Stimulated activated CD4-positive, alpha-beta T cell treated with anti-CD3 and anti-CD28 coated beads, Interleukin-12 subunit alpha, Interleukin-12 subunit beta, amount 100 ng/mL, for 24 hours (primary cell): ENCODE data around the gene MRPS5.
"Not testable (repeated sequence)": the region's sequence is repeated elsewhere in the genome, so short reads cannot be mapped to it uniquely, and the experiment has no call there.

Source experiments
- DNase-seq, 2 experiments: peaks; one replicate each; pipeline ENCODE4 v3.0.0-alpha.2; 2020; ENCODE audit warnings: low read depth in 2 of 2

Gene MRPS5

GRCh38 chr2:95121407-95122196 lies at the start of gene MRPS5:
Gene MRPS5, minus strand, starts transcription at chr2:95121808. Its CDS starts 17 bp downstream, at chr2:95121791.
- DNase-seq: peak; percentile 78 to 90

- DNase-seq: no peak
Measured at GRCh38 chr2:95166065-95166763, 44.6 kb upstream of the MRPS5 start.

DNA sequence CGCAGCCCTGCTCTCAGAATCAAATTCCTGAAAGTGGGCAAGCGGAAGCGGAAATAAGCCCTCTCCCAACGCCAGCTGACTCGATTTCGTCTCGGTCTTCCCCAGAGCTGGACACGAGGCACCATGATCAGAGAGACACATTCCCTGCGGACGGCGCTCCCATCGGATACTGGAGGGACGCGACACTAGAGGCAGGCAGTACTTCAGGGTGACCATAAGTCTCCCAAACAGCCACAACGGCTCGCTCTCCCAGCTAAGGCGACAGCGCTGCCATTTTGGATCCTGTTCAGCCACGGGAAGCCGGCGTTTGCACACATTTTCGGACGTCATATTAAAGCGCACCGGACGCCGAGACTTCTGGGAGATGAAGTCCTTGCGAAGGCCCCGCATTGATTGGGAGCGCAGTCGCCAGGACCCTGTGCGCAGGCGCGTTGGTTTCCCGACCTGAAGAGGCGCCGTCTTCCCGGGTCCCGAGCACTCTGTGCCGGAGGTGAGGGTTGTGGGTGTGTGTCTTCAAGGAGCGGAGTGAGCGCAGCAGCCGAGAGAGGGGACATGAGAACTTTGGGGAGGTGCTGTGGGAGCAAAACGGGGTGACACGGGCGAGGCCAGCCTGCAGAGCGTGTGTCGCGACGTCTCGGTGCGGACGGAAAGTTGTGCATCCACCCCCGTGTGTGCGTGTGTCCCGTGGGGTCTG lies 43.9 kb upstream of the MRPS5 start, which contains the start of gene ZNF2:
ZNF2 (plus strand) TSS at position 439 of the 694 bp plus-strand sequence. CDS start 10,418 bp downstream, outside the sequence.
- DNase-seq: peak; percentile 96 to 98

- DNase-seq: no peak
Measured at GRCh38 chr2:95165030-95165370, 43.4 kb upstream of the MRPS5 start.

- peak; percentile 43 to 60 for DNase-seq
Measured at GRCh38 chr2:95159690-95160449, 38.3 kb upstream of the MRPS5 start, which contains the start of gene ZNF514. Gene ZNF514, minus strand, starts transcription at chr2:95159848. Its CDS starts 6,595 bp downstream, at chr2:95153253.

- peak in 1 of 2 experiments; percentile 8 for DNase-seq
Measured at GRCh38 chr2:95158891-95159619, 37.4 kb upstream of the MRPS5 start.

GRCh38 chr2:95158441-95158840 lies 36.8 kb upstream of the MRPS5 start:
- no peak for DNase-seq

DNA sequence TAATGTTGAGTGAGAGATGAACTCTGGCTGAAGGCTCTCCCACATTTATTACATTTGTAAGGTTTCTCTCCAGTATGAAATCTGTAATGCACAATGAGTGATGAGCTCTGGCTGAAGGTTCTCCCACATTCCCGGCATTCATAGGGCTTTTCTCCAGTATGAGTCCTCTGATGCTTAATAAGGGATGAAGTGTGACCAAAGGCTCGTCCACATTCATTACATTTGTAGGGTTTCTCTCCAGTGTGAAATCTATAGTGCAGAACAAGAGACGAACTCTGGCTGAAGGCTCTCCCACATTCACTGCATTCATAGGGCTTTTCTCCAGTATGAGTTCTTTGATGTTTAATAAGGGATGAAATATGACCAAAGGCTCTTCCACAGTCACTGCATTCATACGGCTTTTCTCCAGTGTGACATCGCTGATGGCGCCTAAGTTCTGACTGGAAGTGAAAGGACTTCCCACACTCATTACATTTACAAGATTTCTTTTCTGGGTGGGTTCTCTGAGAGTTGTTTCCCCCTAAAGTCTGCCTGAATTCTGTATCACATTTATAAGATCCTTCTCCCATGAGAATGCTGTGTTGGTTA lies 27.9 kb upstream of the MRPS5 start:
- DNase-seq: no peak

GRCh38 chr2:95143838-95144237 lies 22.2 kb upstream of the MRPS5 start:
- no peak for DNase-seq

DNA sequence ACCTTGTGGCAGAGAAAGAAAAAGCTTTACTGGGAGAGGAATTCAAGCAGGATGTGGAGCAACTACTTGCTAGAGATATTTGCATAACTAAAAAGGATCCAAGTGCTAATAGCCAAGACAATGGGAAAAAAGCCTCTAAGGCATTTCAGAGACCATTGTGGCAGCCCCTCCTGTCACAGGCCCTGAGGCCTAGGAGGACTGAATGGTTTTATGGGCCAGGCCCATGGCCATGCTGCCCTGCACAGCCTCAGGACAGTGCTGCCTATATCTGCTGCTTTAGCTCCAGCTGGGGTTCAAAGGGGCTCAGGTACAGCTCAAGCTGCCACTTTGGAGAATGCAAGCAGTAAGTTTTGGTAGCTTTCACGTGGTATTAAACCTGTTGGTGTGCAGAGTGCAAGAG lies 17.1 kb upstream of the MRPS5 start:
- no peak for DNase-seq

DNA sequence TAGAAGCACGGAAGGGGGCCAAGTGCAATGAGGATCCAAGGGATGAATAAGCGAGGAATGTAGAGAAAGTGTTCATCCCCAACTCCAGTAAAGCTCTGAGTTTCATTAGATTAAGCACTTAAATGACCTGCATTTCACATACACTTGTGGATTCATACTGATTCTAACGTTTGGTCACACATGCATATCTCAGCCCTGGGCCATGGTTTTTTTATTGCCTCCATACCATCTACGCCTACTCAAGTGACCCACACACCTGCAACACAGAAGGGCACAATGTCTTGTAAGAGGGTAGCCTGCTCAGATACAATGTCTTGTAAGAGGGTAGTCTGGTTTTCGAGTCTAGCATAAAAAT lies 566 bp upstream of the MRPS5 start:
- DNase-seq: no peak

DNA sequence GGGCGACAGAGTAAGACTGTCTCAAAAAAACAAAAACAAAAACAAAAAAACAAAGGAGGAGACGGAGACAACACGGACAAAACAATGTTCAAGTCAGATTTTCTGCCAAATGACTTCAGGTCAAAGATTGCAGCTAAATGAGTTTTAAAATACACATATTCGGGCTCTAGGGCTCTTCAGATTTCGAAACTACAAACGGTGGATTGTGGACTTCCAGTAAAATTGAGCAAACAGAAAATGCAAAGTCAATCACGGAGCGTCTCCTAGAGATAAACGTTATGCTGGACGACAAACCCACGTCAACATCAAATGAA lies 558 bp downstream of the MRPS5 start:
- DNase-seq: no peak

- DNase-seq: peak; percentile 14 to 61
Measured at GRCh38 chr2:95115418-95115817, 6.2 kb downstream of the MRPS5 start.

- DNase-seq: no peak
Measured at GRCh38 chr2:95113464-95113863, 8.1 kb downstream of the MRPS5 start.

DNA sequence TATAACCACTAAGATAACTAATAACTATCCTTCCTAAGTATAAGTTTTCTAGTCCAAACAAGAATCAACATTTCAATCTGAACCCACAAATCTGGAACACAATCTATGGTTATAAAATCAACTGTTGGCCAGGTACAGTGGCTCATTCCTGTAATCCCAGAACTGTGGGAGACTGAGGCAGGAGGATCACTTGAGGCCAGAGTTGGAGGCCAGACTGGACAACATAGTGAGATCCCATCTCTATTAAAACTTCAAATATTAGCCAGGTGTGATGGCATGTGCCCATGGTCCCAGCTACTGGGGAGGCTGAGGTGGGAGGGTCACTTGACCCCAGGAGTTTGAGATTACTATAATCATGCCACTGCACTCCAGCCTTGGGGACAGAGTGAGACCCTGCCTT lies 11.2 kb downstream of the MRPS5 start:
- DNase-seq: no peak

- no peak for DNase-seq
Measured at GRCh38 chr2:95109260-95109659, 12.3 kb downstream of the MRPS5 start.

GRCh38 chr2:95106081-95106480 lies 15.5 kb downstream of the MRPS5 start:
- no peak for DNase-seq

DNA sequence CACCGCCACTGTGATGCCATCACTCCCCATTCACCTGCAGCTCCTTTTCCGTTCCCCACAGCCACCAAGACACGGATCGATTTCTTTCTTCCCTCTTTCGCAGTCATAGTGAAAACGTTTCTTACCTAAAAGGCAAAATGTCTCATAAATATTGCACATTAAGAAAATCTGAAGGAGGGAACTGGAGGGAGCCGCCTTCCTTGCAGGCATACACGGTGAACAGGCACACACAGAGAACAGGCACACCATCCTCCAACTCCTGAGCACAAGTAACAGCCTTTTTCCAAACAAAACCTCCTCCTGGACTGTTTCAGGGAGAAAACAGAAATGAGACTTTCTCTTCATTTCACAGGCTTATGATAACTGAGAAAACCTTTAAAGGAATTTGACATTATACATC lies 17.0 kb downstream of the MRPS5 start:
- DNase-seq: no peak

- DNase-seq: no peak
Measured at GRCh38 chr2:95099910-95100309, 21.7 kb downstream of the MRPS5 start.

DNA sequence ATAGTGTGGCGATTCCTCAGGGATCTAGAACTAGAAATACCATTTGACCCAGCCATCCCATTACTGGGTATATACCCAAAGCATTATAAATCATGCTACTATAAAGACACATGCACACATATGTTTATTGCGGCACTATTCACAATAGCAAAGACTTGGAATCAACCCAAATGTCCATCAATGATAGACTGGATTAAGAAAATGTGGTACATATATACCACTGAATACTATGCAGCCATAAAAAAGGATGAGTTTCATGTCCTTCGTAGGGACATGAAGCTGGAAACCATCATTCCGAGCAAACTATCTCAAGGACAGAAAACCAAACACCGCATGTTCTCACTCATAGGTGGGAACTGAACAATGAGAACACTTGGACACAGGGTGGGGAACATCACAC lies 23.3 kb downstream of the MRPS5 start:
- not testable (repeated sequence) for DNase-seq
